Measurements from ENCODE around the gene SLC25A19.

DNA sequence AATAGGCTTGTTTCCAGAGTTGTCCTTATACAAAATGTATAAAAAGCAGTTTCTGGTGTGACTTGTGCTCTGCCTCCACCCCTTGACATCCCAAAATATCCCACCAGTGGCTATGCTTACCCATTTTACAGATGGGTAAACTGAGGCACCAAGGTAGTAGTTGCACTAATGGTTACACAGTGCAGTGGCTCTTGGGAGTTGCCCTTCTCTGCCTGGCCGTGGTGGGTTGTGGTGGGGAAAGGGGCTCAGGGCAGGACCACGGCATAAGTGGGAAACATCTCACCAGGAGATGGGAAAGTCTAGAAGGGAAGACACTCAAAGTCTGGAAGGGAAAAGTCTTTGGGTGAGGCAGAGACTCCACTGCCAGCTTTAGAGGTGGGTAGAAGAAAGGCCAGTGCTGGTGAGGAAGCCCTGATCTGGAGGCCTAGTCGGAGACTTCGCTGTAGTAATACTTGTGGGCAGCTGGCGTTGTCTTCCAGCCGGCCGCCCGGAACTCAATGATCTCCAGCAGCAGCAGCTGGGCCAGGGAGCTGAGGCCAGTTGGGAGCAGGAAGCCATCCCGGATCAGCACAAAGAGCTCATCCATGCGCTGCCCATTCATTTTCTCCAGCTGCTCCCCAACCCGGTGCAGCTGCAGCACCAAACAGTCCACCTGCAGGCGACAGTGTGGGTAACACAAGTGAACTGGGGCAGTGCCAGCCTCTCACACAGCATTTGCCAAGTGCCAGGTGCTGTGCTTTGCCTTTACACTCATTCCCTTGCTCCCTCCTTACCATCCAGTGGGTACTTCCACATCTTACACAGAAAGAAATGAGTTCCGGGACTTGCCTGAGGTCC, 22.7 kb downstream of the SLC25A19 start:
- TF ChIP-seq, protein P1, sequence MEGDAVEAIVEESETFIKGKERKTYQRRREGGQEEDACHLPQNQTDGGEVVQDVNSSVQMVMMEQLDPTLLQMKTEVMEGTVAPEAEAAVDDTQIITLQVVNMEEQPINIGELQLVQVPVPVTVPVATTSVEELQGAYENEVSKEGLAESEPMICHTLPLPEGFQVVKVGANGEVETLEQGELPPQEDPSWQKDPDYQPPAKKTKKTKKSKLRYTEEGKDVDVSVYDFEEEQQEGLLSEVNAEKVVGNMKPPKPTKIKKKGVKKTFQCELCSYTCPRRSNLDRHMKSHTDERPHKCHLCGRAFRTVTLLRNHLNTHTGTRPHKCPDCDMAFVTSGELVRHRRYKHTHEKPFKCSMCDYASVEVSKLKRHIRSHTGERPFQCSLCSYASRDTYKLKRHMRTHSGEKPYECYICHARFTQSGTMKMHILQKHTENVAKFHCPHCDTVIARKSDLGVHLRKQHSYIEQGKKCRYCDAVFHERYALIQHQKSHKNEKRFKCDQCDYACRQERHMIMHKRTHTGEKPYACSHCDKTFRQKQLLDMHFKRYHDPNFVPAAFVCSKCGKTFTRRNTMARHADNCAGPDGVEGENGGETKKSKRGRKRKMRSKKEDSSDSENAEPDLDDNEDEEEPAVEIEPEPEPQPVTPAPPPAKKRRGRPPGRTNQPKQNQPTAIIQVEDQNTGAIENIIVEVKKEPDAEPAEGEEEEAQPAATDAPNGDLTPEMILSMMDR (IDR thresholded peaks at IDR 0.05; ENCODE audit: low read depth, low read length, poor library complexity, severe bottlenecking) = no peak
- TF ChIP-seq EZH2phosphoT487 (IDR thresholded peaks at IDR 0.05; ENCODE audit: borderline replicate concordance, low read length) = no peak

All from DOHH2 (cell line).